Natural killer cell (primary cell): Measurements from ENCODE around the gene CHEK2. TPM values are rescaled to one million over a fixed set of nuclear protein-coding genes. Genes with fewer than 3 reads are reported as not detected.

Experiments
- ATAC-seq, 3 donors: fragments of 150-1000 bp in 2 of 3; fragments of 200-7000 bp in 1 of 3; cut with Tn5 transposase; 1 replicate in 1 of 3; 2 replicates in 2 of 3; pipeline ENCODE4 v1.10.0; 2021; ENCODE audit warnings: mild to moderate bottlenecking in 2 of 3, moderate library complexity in 2 of 3
- DNase-seq, 2 donors: peaks; one replicate each; pipeline versions ENCODE4 v3.0.0 to v3.0.0-alpha.2; 2013 to 2021; ENCODE audit warnings: mixed read lengths in 1 of 2
- H3K27ac ChIP-seq: one replicate; pipeline ENCODE4 v1.5.1; 2013; ENCODE audit warnings: mild to moderate bottlenecking, low read length
- H3K27me3 ChIP-seq: one replicate; pipeline ENCODE4 v1.6.1; 2013; ENCODE audit warnings: low read length; ENCODE audit not compliant: control insufficient read depth, insufficient read depth
- H3K36me3 ChIP-seq: one replicate; pipeline ENCODE4 v1.6.1; 2013; ENCODE audit warnings: low read length; ENCODE audit not compliant: control insufficient read depth, insufficient read depth
- H3K4me1 ChIP-seq: one replicate; pipeline ENCODE4 v1.6.1; 2013; ENCODE audit warnings: low read length; ENCODE audit not compliant: control insufficient read depth, insufficient read depth
- H3K4me3 ChIP-seq: one replicate; pipeline ENCODE4 v1.5.1; 2013; ENCODE audit warnings: low read length
- H3K9me3 ChIP-seq: one replicate; pipeline ENCODE4 v1.6.1; 2013; ENCODE audit warnings: low read length; ENCODE audit not compliant: control insufficient read depth, insufficient read depth
- H3K27ac Mint-ChIP-seq, 2 donors: one replicate each; pipeline ENCODE4 v1.8.0; 2022; ENCODE audit warnings: mild to moderate bottlenecking in 2 of 2, mixed read lengths in 2 of 2, moderate library complexity in 1 of 2
- H3K27me3 Mint-ChIP-seq, 2 donors: one replicate each; pipeline ENCODE4 v1.8.0; 2022; ENCODE audit warnings: low read depth in 2 of 2, mixed read lengths in 2 of 2
- H3K36me3 Mint-ChIP-seq: one replicate; pipeline ENCODE4 v1.8.0; 2022; ENCODE audit warnings: mixed read lengths
- H3K4me1 Mint-ChIP-seq, 2 donors: one replicate each; pipeline ENCODE4 v1.8.0; 2022; ENCODE audit warnings: mixed read lengths in 2 of 2
- H3K4me3 Mint-ChIP-seq: one replicate; pipeline ENCODE4 v1.8.0; 2022; ENCODE audit warnings: mild to moderate bottlenecking, moderate library complexity, mixed read lengths
- H3K9me3 Mint-ChIP-seq, 2 donors: one replicate each; pipeline ENCODE4 v1.8.0; 2022; ENCODE audit warnings: mixed read lengths in 2 of 2
- CTCF ChIP-seq: fragments of 200-600 bp; IDR thresholded peaks from one replicate; pipeline ENCODE4 v1.8.0; 2022; ENCODE audit warnings: antibody characterized with exemption
- WGBS: methylation state at CpG from one replicate; pipeline ENCODE4 v1.1.7; 2013; ENCODE audit warnings: missing lambda C conversion rate; ENCODE audit not compliant: insufficient coverage; 5-methylcytosine and 5-hydroxymethylcytosine counted together
- intact Hi-C: fragments of 100-400 bp; cut with micrococcal nuclease; formaldehyde crosslinking; loops from one replicate; pipeline ENCODE4 v1.14.2; 2022
- total RNA-seq, 4 donors: library from RNA; stranded (reverse); fragments of 120-200 nt in 1 of 4; gene quantifications; one replicate each; pipeline versions ENCODE4 v1.2.3 to v1.2.4, GENCODE V29; 2013 to 2022

The CHEK2 gene
- total RNA-seq, 3 donors from 2014 or later (not counting 1 experiment from before 2014, with no cell fraction given): 10.4 to 11.8 (median 11.4) TPM

GRCh38 chr22:28734393-28734792, 7.2 kb downstream of the CHEK2 start:
- Mint-ChIP-seq H3K9me3 (no peaks in the 10 kb centered on the region), H3K4me3 (no peak overlapping the region), H3K36me3 (no peaks in the 10 kb centered on the region), H3K27me3 (no peaks in the 10 kb centered on the region), H3K27ac (no peak overlapping the region), H3K4me1 (no peaks in the 10 kb centered on the region)
- Histone ChIP-seq H3K9me3 (no peaks in the 10 kb centered on the region), H3K36me3 (peaks cover 2% of the 10 kb centered on the region), H3K4me1 (no peaks in the 10 kb centered on the region), H3K27me3 (no peaks in the 10 kb centered on the region), H3K27ac (no peak overlapping the region), H3K4me3 (no peak overlapping the region)
- WGBS: 97% methylated on average over 6 of the region's 6 CpGs
- intact Hi-C loops: no loop called here
- no peak for ATAC-seq
- DNase-seq: no peak
- no peak for TF ChIP-seq CTCF

GRCh38 chr22:28730179-28730578, 11.4 kb downstream of the CHEK2 start:
- Mint-ChIP-seq H3K36me3 (no peaks in the 10 kb centered on the region), H3K9me3 (no peaks in the 10 kb centered on the region), H3K4me1 (peaks cover 15 to 17% of the 10 kb centered on the region in 2 donors), H3K27me3 (no peaks in the 10 kb centered on the region), H3K4me3 (no peak overlapping the region), H3K27ac (no peak overlapping the region)
- H3K27me3 ChIP-seq: no peaks in the 10 kb centered on the region
- 93% methylated on average over 3 of the region's 3 CpGs for WGBS
- no peak for ATAC-seq
- H3K27ac ChIP-seq: no peak overlapping the region
- TF ChIP-seq CTCF: no peak
- H3K4me1 ChIP-seq: peaks cover 7% of the 10 kb centered on the region
- no peaks in the 10 kb centered on the region for H3K9me3 ChIP-seq
- H3K4me3 ChIP-seq: no peak overlapping the region
- H3K36me3 ChIP-seq: peaks cover 2% of the 10 kb centered on the region
- DNase-seq: no peak
- intact Hi-C loops: no loop called here

- intact Hi-C loops: no loop called here
- Histone ChIP-seq H3K27ac (no peak overlapping the region), H3K27me3 (no peaks in the 10 kb centered on the region), H3K4me3 (no peak overlapping the region), H3K36me3 (peaks cover 2% of the 10 kb centered on the region), H3K4me1 (peaks cover 7% of the 10 kb centered on the region), H3K9me3 (no peaks in the 10 kb centered on the region)
- 69% methylated on average over 9 of the region's 10 CpGs for WGBS
- ATAC-seq: peak; percentile 17 to 86 (median 82)
- H3K27me3 Mint-ChIP-seq: no peaks in the 10 kb centered on the region
- H3K4me1 Mint-ChIP-seq: peaks cover 15 to 17% of the 10 kb centered on the region in 2 donors
- peaks cover 2% of the 10 kb centered on the region for H3K36me3 Mint-ChIP-seq
- H3K4me3 Mint-ChIP-seq: peak overlapping the region; percentile 18
- peak overlapping the region in 1 of 2 donors; percentile 11 for H3K27ac Mint-ChIP-seq
- H3K9me3 Mint-ChIP-seq: no peaks in the 10 kb centered on the region
- DNase-seq: no peak
- TF ChIP-seq CTCF: no peak
Measured at GRCh38 chr22:28728621-28729313, 12.9 kb downstream of the CHEK2 start.

GRCh38 chr22:28728002-28728401, 13.6 kb downstream of the CHEK2 start:
- Mint-ChIP-seq H3K36me3 (peaks cover 6% of the 10 kb centered on the region), H3K4me3 (peak overlapping the region; percentile 18), H3K27me3 (no peaks in the 10 kb centered on the region), H3K9me3 (no peaks in the 10 kb centered on the region), H3K4me1 (peaks cover 15 to 17% of the 10 kb centered on the region in 2 donors), H3K27ac (peak overlapping the region in 1 of 2 donors; percentile 11)
- intact Hi-C loops: no loop called here
- Histone ChIP-seq H3K27ac (no peak overlapping the region), H3K4me1 (peaks cover 7% of the 10 kb centered on the region), H3K9me3 (no peaks in the 10 kb centered on the region), H3K27me3 (no peaks in the 10 kb centered on the region), H3K4me3 (no peak overlapping the region), H3K36me3 (peaks cover 2% of the 10 kb centered on the region)
- TF ChIP-seq CTCF: no peak
- ATAC-seq: no peak
- WGBS: no CpG with 5 or more reads among the region's 1 CpG
- DNase-seq: no peak
